Ureter (tissue), 1 donor: ENCODE data around the gene SMO. TPM values are rescaled to one million over a fixed set of nuclear protein-coding genes. Genes with fewer than 3 reads are reported as not detected.
"Not testable (repeated sequence)": the region's sequence is repeated elsewhere in the genome, so short reads cannot be mapped to it uniquely, and the experiment has no call there.

Experiments
- DNase-seq: peaks from one replicate; pipeline ENCODE4 v3.0.0-alpha.2; 2020; ENCODE audit warnings: low spot score
- total RNA-seq: library from RNA; stranded (reverse); gene quantifications from one replicate; pipeline ENCODE4 v1.2.4, GENCODE V29; 2023
- donor health status: DM: yes; HTN: yes; CAD: no.

SMO gene
- total RNA-seq, 1 donor from 2014 or later = 12.5 TPM

GRCh38 chr7:129169686-129170440, 18.6 kb upstream of the SMO start:
- DNase-seq = no peak

- DNase-seq = no peak
Measured at GRCh38 chr7:129170441-129171021, 17.9 kb upstream of the SMO start.

- not testable (repeated sequence) for DNase-seq
Measured at GRCh38 chr7:129173861-129174260, 14.6 kb upstream of the SMO start.

- DNase-seq = no peak
Measured at GRCh38 chr7:129176916-129177710, 11.3 kb upstream of the SMO start.

GRCh38 chr7:129184981-129185670, 3.3 kb upstream of the SMO start:
- DNase-seq = no peak

- no peak for DNase-seq
Measured at GRCh38 chr7:129186749-129187260, 1.6 kb upstream of the SMO start.

- no peak for DNase-seq
Measured at GRCh38 chr7:129187681-129188371, 607 bp upstream of the SMO start.

GRCh38 chr7:129188892-129189660, 643 bp downstream of the SMO start:
- DNase-seq = no peak

GRCh38 chr7:129189661-129190310, 1.4 kb downstream of the SMO start:
- DNase-seq = no peak

GRCh38 chr7:129191272-129191671, 2.8 kb downstream of the SMO start:
- DNase-seq = no peak

GRCh38 chr7:129193892-129194291, 5.5 kb downstream of the SMO start:
- DNase-seq = no peak

GRCh38 chr7:129197771-129198170, 9.3 kb downstream of the SMO start:
- DNase-seq = no peak

GRCh38 chr7:129199406-129199805, 11.0 kb downstream of the SMO start:
- no peak for DNase-seq

- no peak for DNase-seq
Measured at GRCh38 chr7:129202058-129202777, 13.8 kb downstream of the SMO start.

GRCh38 chr7:129203050-129203741, 14.8 kb downstream of the SMO start:
- DNase-seq = no peak

- DNase-seq = no peak
Measured at GRCh38 chr7:129205126-129205818, 16.8 kb downstream of the SMO start.

GRCh38 chr7:129205987-129206785, 17.8 kb downstream of the SMO start:
- DNase-seq = no peak
